HepG2 (cell line): ENCODE results near the gene TMC4. TPM values are rescaled to one million over a fixed set of nuclear protein-coding genes. Genes with fewer than 3 reads are reported as not detected.

ENCODE experiments used
- AKAP8 ChIP-seq: sonication (generic); formaldehyde crosslinking; IDR thresholded peaks from 2 replicates; pipeline ENCODE4 v1.5.1; 2020; ENCODE audit warnings: mild to moderate bottlenecking, missing genetic modification reagents
- ARNTL ChIP-seq: sonication (generic); formaldehyde crosslinking; IDR thresholded peaks from 2 replicates; pipeline ENCODE4 v1.4.0; 2020; ENCODE audit warnings: mild to moderate bottlenecking, missing genetic modification reagents
- CHD2 ChIP-seq: IDR thresholded peaks from 2 replicates; pipeline ENCODE4 v1.6.1; 2011; ENCODE audit warnings: low read depth, low read length, improper control_type of control experiment
- DBP ChIP-seq: sonication (generic); formaldehyde crosslinking; IDR thresholded peaks from 2 replicates; pipeline ENCODE4 v1.4.0; 2020; ENCODE audit warnings: missing genetic modification reagents; ENCODE audit errors: not compliant biosample characterization
- GRHL1 ChIP-seq: sonication (generic); formaldehyde crosslinking; conservative IDR thresholded peaks from 2 replicates; pipeline ENCODE4 v1.8.0; 2022; ENCODE audit warnings: missing genetic modification reagents
- KDM6A ChIP-seq: IDR thresholded peaks from 2 replicates; pipeline ENCODE4 v1.6.1; 2016; ENCODE audit warnings: low read depth
- NCOA1 ChIP-seq: sonication (generic); formaldehyde crosslinking; IDR thresholded peaks from 2 replicates; pipeline ENCODE4 v1.9.0; 2021; ENCODE audit warnings: missing genetic modification reagents
- NCOR1 ChIP-seq: fragments of 200-600 bp; sonication (generic); IDR thresholded peaks from 2 replicates; pipeline ENCODE4 v1.7.0; 2017; ENCODE audit warnings: antibody characterized with exemption, low read length, borderline replicate concordance
- NONO ChIP-seq, 2 experiments: fragments of 450-650 bp in 1 of 2; sonication (generic) in 1 of 2; formaldehyde crosslinking in 1 of 2; IDR thresholded peaks in 1 of 2; conservative IDR thresholded peaks in 1 of 2; 2 replicates each; pipeline versions ENCODE4 v1.6.1 to v1.8.0; 2017 to 2022; ENCODE audit warnings: mild to moderate bottlenecking in 1 of 2, missing genetic modification reagents in 1 of 2, moderate library complexity in 1 of 2
- NR2C2 ChIP-seq: sonication (generic); formaldehyde crosslinking; IDR thresholded peaks from 2 replicates; pipeline ENCODE4 v1.4.0; 2020; ENCODE audit warnings: missing genetic modification reagents, mild to moderate bottlenecking, moderate library complexity, borderline replicate concordance
- RBFOX2 ChIP-seq: fragments of 200-400 bp; formaldehyde crosslinking; IDR thresholded peaks from 2 replicates; pipeline ENCODE4 v1.6.1; 2017; ENCODE audit warnings: low read depth, mild to moderate bottlenecking, low read length
- RELA ChIP-seq: sonication (generic); formaldehyde crosslinking; IDR thresholded peaks from 2 replicates; pipeline ENCODE4 v1.4.0; 2020; ENCODE audit warnings: missing genetic modification reagents
- SIN3A ChIP-seq: IDR thresholded peaks from 2 replicates; pipeline ENCODE4 v1.6.1; 2011; ENCODE audit warnings: low read depth, mild to moderate bottlenecking, control low read depth, low read length, borderline replicate concordance
- SIX4 ChIP-seq: sonication (generic); formaldehyde crosslinking; IDR thresholded peaks from 2 replicates; pipeline ENCODE4 v1.4.0; 2020; ENCODE audit warnings: missing genetic modification reagents
- TARDBP ChIP-seq: sonication (generic); formaldehyde crosslinking; IDR thresholded peaks from 2 replicates; pipeline ENCODE4 v1.8.0; 2022; ENCODE audit warnings: mild to moderate bottlenecking, missing genetic modification reagents
- ZFAT ChIP-seq: sonication (generic); formaldehyde crosslinking; conservative IDR thresholded peaks from 2 replicates; pipeline ENCODE4 v1.8.1; 2023; ENCODE audit warnings: missing genetic modification reagents, inconsistent platforms
- ZNF136 ChIP-seq: sonication (generic); formaldehyde crosslinking; IDR thresholded peaks from 2 replicates; pipeline ENCODE4 v1.8.1; 2022; ENCODE audit warnings: low read depth, mild to moderate bottlenecking, moderate library complexity, missing genetic modification reagents
- ZNF256 ChIP-seq: sonication (generic); formaldehyde crosslinking; conservative IDR thresholded peaks from 2 replicates; pipeline ENCODE4 v1.4.0; 2020; ENCODE audit warnings: missing genetic modification reagents
- ZNF33B ChIP-seq: sonication (generic); formaldehyde crosslinking; IDR thresholded peaks from 2 replicates; pipeline ENCODE4 v1.5.1; 2020; ENCODE audit warnings: mild to moderate bottlenecking, missing genetic modification reagents
- ZNF501 ChIP-seq: sonication (generic); formaldehyde crosslinking; IDR thresholded peaks from 2 replicates; pipeline ENCODE4 v1.5.1; 2020; ENCODE audit warnings: mild to moderate bottlenecking, moderate library complexity, missing genetic modification reagents
- ZNF512B ChIP-seq: sonication (generic); formaldehyde crosslinking; IDR thresholded peaks from 2 replicates; pipeline ENCODE4 v1.5.1; 2020; ENCODE audit warnings: missing genetic modification reagents, mild to moderate bottlenecking, borderline replicate concordance
- ZNF543 ChIP-seq: sonication (generic); formaldehyde crosslinking; IDR thresholded peaks from 2 replicates; pipeline ENCODE4 v1.4.0; 2020; ENCODE audit warnings: mild to moderate bottlenecking, missing genetic modification reagents
- ZNF607 ChIP-seq: sonication (generic); formaldehyde crosslinking; IDR thresholded peaks from 2 replicates; pipeline ENCODE4 v1.5.1; 2020; ENCODE audit warnings: missing genetic modification reagents, mild to moderate bottlenecking, borderline replicate concordance
- ZSCAN29 ChIP-seq: sonication (generic); formaldehyde crosslinking; conservative IDR thresholded peaks from 2 replicates; pipeline ENCODE4 v1.4.0; 2020; ENCODE audit warnings: mild to moderate bottlenecking, missing genetic modification reagents
- polyA plus RNA-seq, 8 experiments: library from polyadenylated mRNA; depleted of rRNA in 3 of 8; stranded (reverse) in 7 of 8; unstranded in 1 of 8; fragments of >200 nt; fragmentation: Illumina TruSeq in 4 of 8; extraction: Trizol in 4 of 8; gene quantifications; 2 replicates each; pipeline versions ENCODE4 v1.2.1 to v1.2.3, GENCODE V29; 2011 to 2016; ENCODE audit warnings: low read depth in 4 of 8, missing spikeins in 1 of 8, mixed read lengths in 1 of 8; ENCODE audit not compliant: insufficient read depth in 1 of 8
- total RNA-seq, 5 experiments: library from RNA; depleted of rRNA; stranded (reverse); fragments of >200 nt; fragmentation: Illumina TruSeq; extraction: Trizol; gene quantifications; 2 replicates each; pipeline ENCODE4 v1.2.3, GENCODE V29; 2016; ENCODE audit warnings: low read depth in 1 of 5

Gene TMC4
- total and polyA plus RNA-seq, 2 of the 13 experiments (the other 11 are each of a cell fraction or from before 2014, with no cell fraction given), result 0.13 to 0.24 TPM

- TF ChIP-seq TARDBP (CRISPR knock-in tag) (no peak), ZNF501 (CRISPR knock-in tag) (no peak), RELA (no peak), SIX4 (CRISPR knock-in tag) (no peak), NR2C2 (0 out of 2 replicates have a peak, but pooled peaks have one; percentile 32), ZNF136 (CRISPR knock-in tag) (0 out of 2 replicates have a peak, but pooled peaks have one; percentile 27), DBP (no peak), KDM6A (no peak), CHD2 (no peak), NCOA1 (CRISPR knock-in tag) (no peak), ZNF33B (CRISPR knock-in tag) (0 out of 2 replicates have a peak, but pooled peaks have one; percentile 15), RBFOX2 (peak; percentile 79), ZNF543 (CRISPR knock-in tag) (no peak), ARNTL (CRISPR knock-in tag) (0 out of 2 replicates have a peak, but pooled peaks have one; percentile 14), ZSCAN29 (CRISPR knock-in tag) (no peak), NCOR1 (peak; percentile 17; the same call in 1 of the 2 replicates), ZNF512B (CRISPR knock-in tag) (0 out of 2 replicates have a peak, but pooled peaks have one; percentile 19), ZFAT (CRISPR knock-in tag) (no peak), NONO (IDR thresholded peaks at IDR 0.05) (no peak), NONO (CRISPR knock-in tag; conservative IDR thresholded peaks at IDR 0.05) (peak; percentile 73; the same call in 1 of the 2 replicates), ZNF607 (CRISPR knock-in tag) (0 out of 2 replicates have a peak, but pooled peaks have one; percentile 12), AKAP8 (CRISPR knock-in tag) (no peak), GRHL1 (CRISPR knock-in tag) (no peak), SIN3A (peak; percentile 65; the same call in 1 of the 2 replicates), ZNF256 (CRISPR knock-in tag) (no peak)
These were observed 17.6 kb upstream of the TMC4 start (continued) for GRCh38 chr19:54190503-54191010.
